ENCODE measurements around the gene PPP1R3C.
A peak's percentile ranks its signal among the peaks of the same experiment; 100 is the strongest.

Gene PPP1R3C

GRCh38 chr10:91668913-91669312 is 36.0 kb upstream of the PPP1R3C start:
- no peak for DNase-seq (ENCODE audit: low read depth)
- no peak for TF ChIP-seq CTCF (conservative IDR thresholded peaks at IDR 0.05; ENCODE audit: low read depth, low read length)
- H3K4me3 ChIP-seq (ENCODE audit: low read length), result no peak overlapping the region

- H3K4me3 ChIP-seq (ENCODE audit: low read length), result no peak overlapping the region
- TF ChIP-seq CTCF (conservative IDR thresholded peaks at IDR 0.05; ENCODE audit: low read depth, low read length), result no peak
- DNase-seq (ENCODE audit: low read depth), result no peak
Measured at GRCh38 chr10:91665842-91666241, 33.0 kb upstream of the PPP1R3C start.

GRCh38 chr10:91664426-91664825 is 31.6 kb upstream of the PPP1R3C start:
- no peak for TF ChIP-seq CTCF (conservative IDR thresholded peaks at IDR 0.05; ENCODE audit: low read depth, low read length)
- no peak for DNase-seq (ENCODE audit: low read depth)
- H3K4me3 ChIP-seq (ENCODE audit: low read length), result no peak overlapping the region

GRCh38 chr10:91662993-91663392 is 30.1 kb upstream of the PPP1R3C start:
- no peak for DNase-seq (ENCODE audit: low read depth)
- H3K4me3 ChIP-seq (ENCODE audit: low read length), result no peak overlapping the region
- no peak for TF ChIP-seq CTCF (conservative IDR thresholded peaks at IDR 0.05; ENCODE audit: low read depth, low read length)

- DNase-seq (ENCODE audit: low read depth), result no peak
- no peak overlapping the region for H3K4me3 ChIP-seq (ENCODE audit: low read length)
- no peak for TF ChIP-seq CTCF (conservative IDR thresholded peaks at IDR 0.05; ENCODE audit: low read depth, low read length)
Measured at GRCh38 chr10:91653219-91653870, 20.5 kb upstream of the PPP1R3C start.

GRCh38 chr10:91652364-91652763 is 19.5 kb upstream of the PPP1R3C start:
- no peak overlapping the region for H3K4me3 ChIP-seq (ENCODE audit: low read length)

More at GRCh38 chr10:91652364-91652763, 19.5 kb upstream of the PPP1R3C start:
- peak; percentile 91 for DNase-seq (ENCODE audit: low read depth)
- TF ChIP-seq CTCF (conservative IDR thresholded peaks at IDR 0.05; ENCODE audit: low read depth, low read length), result no peak
